NB4 (cell line): ENCODE results near the gene RPL27A.

Experiments
- DNase-seq: peaks from one replicate; pipeline ENCODE4 v3.0.0; 2010; ENCODE audit warnings: low read depth
- H3K4me3 ChIP-seq: one replicate; pipeline ENCODE4 v1.5.1; 2011; ENCODE audit warnings: mild to moderate bottlenecking, low read depth, low read length, moderate library complexity
- MAX ChIP-seq: IDR thresholded peaks from 2 replicates; pipeline ENCODE4 v1.6.1; 2011; ENCODE audit warnings: low read depth, low read length
- MYC ChIP-seq: IDR thresholded peaks from 2 replicates; pipeline ENCODE4 v1.6.1; 2011; ENCODE audit warnings: low read depth, low read length
- POLR2A ChIP-seq: IDR thresholded peaks from 2 replicates; pipeline ENCODE4 v1.6.1; 2011; ENCODE audit warnings: mild to moderate bottlenecking; ENCODE audit not compliant: insufficient read length; ENCODE audit errors: extremely low read depth
- TF ChIP-seq, protein P1 (sequence below): IDR thresholded peaks from one replicate; pipeline ENCODE4 v1.5.1; 2012; ENCODE audit warnings: low read depth, low read length

RPL27A gene

GRCh38 chr11:8686325-8686724, 3.7 kb downstream of the RPL27A start:
- peak overlapping the region; percentile 98 for H3K4me3 ChIP-seq
- no peak for DNase-seq
- TF ChIP-seq MYC (no peak), POLR2A (no peak), MAX (no peak)
- TF ChIP-seq, protein P1, sequence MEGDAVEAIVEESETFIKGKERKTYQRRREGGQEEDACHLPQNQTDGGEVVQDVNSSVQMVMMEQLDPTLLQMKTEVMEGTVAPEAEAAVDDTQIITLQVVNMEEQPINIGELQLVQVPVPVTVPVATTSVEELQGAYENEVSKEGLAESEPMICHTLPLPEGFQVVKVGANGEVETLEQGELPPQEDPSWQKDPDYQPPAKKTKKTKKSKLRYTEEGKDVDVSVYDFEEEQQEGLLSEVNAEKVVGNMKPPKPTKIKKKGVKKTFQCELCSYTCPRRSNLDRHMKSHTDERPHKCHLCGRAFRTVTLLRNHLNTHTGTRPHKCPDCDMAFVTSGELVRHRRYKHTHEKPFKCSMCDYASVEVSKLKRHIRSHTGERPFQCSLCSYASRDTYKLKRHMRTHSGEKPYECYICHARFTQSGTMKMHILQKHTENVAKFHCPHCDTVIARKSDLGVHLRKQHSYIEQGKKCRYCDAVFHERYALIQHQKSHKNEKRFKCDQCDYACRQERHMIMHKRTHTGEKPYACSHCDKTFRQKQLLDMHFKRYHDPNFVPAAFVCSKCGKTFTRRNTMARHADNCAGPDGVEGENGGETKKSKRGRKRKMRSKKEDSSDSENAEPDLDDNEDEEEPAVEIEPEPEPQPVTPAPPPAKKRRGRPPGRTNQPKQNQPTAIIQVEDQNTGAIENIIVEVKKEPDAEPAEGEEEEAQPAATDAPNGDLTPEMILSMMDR = no peak

DNA sequence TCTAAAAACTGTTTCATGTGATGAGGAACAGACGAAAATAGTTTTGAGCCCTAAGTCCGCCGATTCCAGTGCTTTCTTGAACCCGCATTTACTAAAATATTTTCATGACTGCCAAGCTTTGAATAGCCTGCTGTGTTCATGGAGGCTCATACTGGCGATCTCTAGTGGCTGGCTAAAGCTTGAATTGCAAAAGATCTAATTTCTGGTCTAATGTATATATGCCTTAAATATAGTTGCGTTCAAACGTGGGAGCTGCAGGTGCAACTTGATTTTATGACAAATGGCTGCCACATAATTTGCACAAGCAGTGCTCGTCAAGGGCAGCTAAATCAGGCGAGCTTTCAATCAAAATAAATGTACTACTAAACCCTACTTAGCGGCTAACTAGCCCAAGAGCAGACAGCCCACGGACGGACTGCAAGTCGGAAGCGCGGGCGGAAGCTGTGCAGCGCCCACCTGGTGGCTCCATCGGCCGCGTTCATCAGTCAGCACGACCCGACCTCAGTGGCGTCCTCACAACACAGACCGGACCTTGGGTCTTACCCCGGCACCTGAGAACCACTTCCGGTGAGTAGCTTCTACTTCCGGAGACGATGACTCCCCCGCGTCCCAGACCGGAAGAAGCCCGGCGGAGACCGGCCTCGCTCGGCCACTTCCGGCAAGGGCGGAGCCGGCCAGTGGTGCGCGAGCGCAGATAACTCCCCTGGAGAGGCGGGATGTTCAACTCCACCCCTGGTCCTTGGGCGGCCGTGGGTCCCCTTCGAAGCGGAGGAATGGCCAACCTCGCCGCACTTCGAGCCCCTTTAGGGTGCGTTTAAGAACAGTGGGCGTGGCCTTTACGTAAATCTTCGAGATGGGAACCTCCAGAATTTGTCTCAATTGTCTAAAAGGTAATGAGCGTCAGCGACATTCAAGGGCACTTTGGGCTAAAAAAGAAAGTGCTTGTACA, 6.1 kb downstream of the RPL27A start:
- H3K4me3 ChIP-seq = peak overlapping the region; percentile 79
- DNase-seq = peak; percentile 98
- peak; percentile 81 for TF ChIP-seq POLR2A
- peak; percentile 85 for TF ChIP-seq MYC
- TF ChIP-seq MAX = peak; percentile 51
- TF ChIP-seq, protein P1 = no peak

GRCh38 chr11:8689726-8690255, 7.2 kb downstream of the RPL27A start:
- peak overlapping the region; percentile 79 for H3K4me3 ChIP-seq
- TF ChIP-seq, protein P1 = no peak
- no peak for TF ChIP-seq MYC
- TF ChIP-seq POLR2A = no peak
- TF ChIP-seq MAX = no peak
- no peak for DNase-seq

GRCh38 chr11:8690374-8691342, 8.1 kb downstream of the RPL27A start:
- TF ChIP-seq MAX (no peak), MYC (no peak), POLR2A (no peak)
- TF ChIP-seq, protein P1 = no peak
- no peak for DNase-seq
- H3K4me3 ChIP-seq = no peak overlapping the region

- H3K4me3 ChIP-seq = no peak overlapping the region
- TF ChIP-seq MAX (no peak), MYC (no peak)
- TF ChIP-seq, protein P1 = no peak
- DNase-seq = no peak
These were observed 9.0 kb downstream of the RPL27A start for GRCh38 chr11:8691601-8692000.
